ENCODE data around the gene CLHC1.
A peak's percentile ranks its signal among the peaks of the same experiment; 100 is the strongest.
"Not testable (repeated sequence)": the region's sequence is repeated elsewhere in the genome, so short reads cannot be mapped to it uniquely, and the experiment has no call there.

Gene CLHC1

DNA sequence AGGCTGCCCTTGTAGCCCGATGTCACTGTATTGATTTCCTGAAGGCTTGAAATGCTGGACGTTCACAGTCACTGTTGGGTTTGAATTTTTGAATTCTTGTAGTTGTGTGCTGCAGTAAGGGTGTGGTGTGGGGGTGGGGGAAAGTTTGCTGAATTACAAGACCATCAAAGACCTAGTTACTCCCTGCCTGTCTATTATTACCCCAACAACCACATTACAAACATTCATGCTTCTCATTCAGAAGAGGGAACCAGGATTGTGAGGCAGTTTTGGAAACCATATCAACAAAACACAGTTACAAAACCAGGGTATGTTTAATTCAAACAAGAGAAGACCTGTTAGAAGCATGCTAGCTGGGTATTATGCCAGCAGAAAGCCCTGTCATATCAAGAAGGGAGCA, 85.8 kb downstream of the CLHC1 start:
- H4K91ac ChIP-seq (ENCODE audit: low read depth, low read length), result no peak overlapping the region
- H3K79me2 ChIP-seq (ENCODE audit: control insufficient read depth, insufficient read depth, low read length, poor library complexity), result no peaks in the 10 kb centered on the region
- H3K27ac ChIP-seq (ENCODE audit: low read depth, low read length), result no peak overlapping the region
- H2AFZ ChIP-seq (ENCODE audit: insufficient read depth, low read length, poor library complexity), result no peak overlapping the region
- WGBS (ENCODE audit: extremely low coverage, insufficient coverage, insufficient read length), result no CpG with 5 or more reads among the region's 2 CpGs
- no peaks in the 10 kb centered on the region for H3K79me1 ChIP-seq (ENCODE audit: low read length)
- H3K4ac ChIP-seq (ENCODE audit: low read depth, low read length), result no peak overlapping the region
- peak in 1 of 2 donors; percentile 81 for DNase-seq
- no peak overlapping the region for H3K14ac ChIP-seq (ENCODE audit: low read length)
- no peaks in the 10 kb centered on the region for H3K36me3 ChIP-seq (ENCODE audit: control insufficient read depth in 1 of 2, insufficient read depth in 2 of 2, low read length in 2 of 2)
- H2BK5ac ChIP-seq (ENCODE audit: low read depth, low read length, poor library complexity), result no peak overlapping the region
- H3K4me3 ChIP-seq (ENCODE audit: low read depth, low read length), result no peak overlapping the region
- H3K4me2 ChIP-seq (ENCODE audit: low read length), result no peak overlapping the region
- H2BK12ac ChIP-seq (ENCODE audit: low read length), result no peak overlapping the region
- H3K9ac ChIP-seq (ENCODE audit: low read length), result no peak overlapping the region
- no peak overlapping the region for H4K12ac ChIP-seq (ENCODE audit: low read depth, low read length)
- no peaks in the 10 kb centered on the region for H3K9me3 ChIP-seq (ENCODE audit: insufficient read depth, low read depth, low read length)
- no peak overlapping the region for H2BK120ac ChIP-seq (ENCODE audit: insufficient read depth, low read length, poor library complexity)
- H2AK5ac ChIP-seq (ENCODE audit: low read length), result no peak overlapping the region
- H3K18ac ChIP-seq (ENCODE audit: low read length), result no peak overlapping the region
- H3K23ac ChIP-seq (ENCODE audit: low read length), result no peak overlapping the region
- H4K8ac ChIP-seq (ENCODE audit: low read depth, low read length), result no peak overlapping the region
- no peaks in the 10 kb centered on the region for H3K27me3 ChIP-seq (ENCODE audit: insufficient read depth, low read length)
- H3K4me1 ChIP-seq (ENCODE audit: control insufficient read depth in 1 of 2, insufficient read depth in 2 of 2, low read length in 2 of 2), result no peaks in the 10 kb centered on the region

- H2BK120ac ChIP-seq (ENCODE audit: insufficient read depth, low read length, poor library complexity), result peak overlapping the region; percentile 3
- no peaks in the 10 kb centered on the region for H3K27me3 ChIP-seq (ENCODE audit: insufficient read depth, low read length)
- peak; percentile 88 to 98 for DNase-seq
- no peak overlapping the region for H3K14ac ChIP-seq (ENCODE audit: low read length)
- H3K36me3 ChIP-seq (ENCODE audit: control insufficient read depth in 1 of 2, insufficient read depth in 2 of 2, low read length in 2 of 2), result no peaks in the 10 kb centered on the region
- no peaks in the 10 kb centered on the region for H3K79me1 ChIP-seq (ENCODE audit: low read length)
- no peaks in the 10 kb centered on the region for H3K79me2 ChIP-seq (ENCODE audit: control insufficient read depth, insufficient read depth, low read length, poor library complexity)
- WGBS (ENCODE audit: extremely low coverage, insufficient coverage, insufficient read length), result no CpG with 5 or more reads among the region's 12 CpGs
- H2BK5ac ChIP-seq (ENCODE audit: low read depth, low read length, poor library complexity), result no peak overlapping the region
- no peaks in the 10 kb centered on the region for H3K9me3 ChIP-seq (ENCODE audit: insufficient read depth, low read depth, low read length)
- H2BK12ac ChIP-seq (ENCODE audit: low read length), result no peak overlapping the region
- no peak overlapping the region for H2AFZ ChIP-seq (ENCODE audit: insufficient read depth, low read length, poor library complexity)
- H2AK5ac ChIP-seq (ENCODE audit: low read length), result no peak overlapping the region
- H4K91ac ChIP-seq (ENCODE audit: low read depth, low read length), result no peak overlapping the region
- H3K9ac ChIP-seq (ENCODE audit: low read length), result no peak overlapping the region
- no peak overlapping the region for H3K23ac ChIP-seq (ENCODE audit: low read length)
- H4K12ac ChIP-seq (ENCODE audit: low read depth, low read length), result no peak overlapping the region
- H3K4me1 ChIP-seq (ENCODE audit: control insufficient read depth in 1 of 2, insufficient read depth in 2 of 2, low read length in 2 of 2), result no peaks in the 10 kb centered on the region
- H3K27ac ChIP-seq (ENCODE audit: low read depth, low read length), result no peak overlapping the region
- no peak overlapping the region for H3K4ac ChIP-seq (ENCODE audit: low read depth, low read length)
- no peak overlapping the region for H3K4me3 ChIP-seq (ENCODE audit: low read depth, low read length)
- H3K18ac ChIP-seq (ENCODE audit: low read length), result no peak overlapping the region
- H4K8ac ChIP-seq (ENCODE audit: low read depth, low read length), result no peak overlapping the region
- H3K4me2 ChIP-seq (ENCODE audit: low read length), result no peak overlapping the region
Observed at GRCh38 chr2:55144922-55145820, 86.9 kb downstream of the CLHC1 start.

DNA sequence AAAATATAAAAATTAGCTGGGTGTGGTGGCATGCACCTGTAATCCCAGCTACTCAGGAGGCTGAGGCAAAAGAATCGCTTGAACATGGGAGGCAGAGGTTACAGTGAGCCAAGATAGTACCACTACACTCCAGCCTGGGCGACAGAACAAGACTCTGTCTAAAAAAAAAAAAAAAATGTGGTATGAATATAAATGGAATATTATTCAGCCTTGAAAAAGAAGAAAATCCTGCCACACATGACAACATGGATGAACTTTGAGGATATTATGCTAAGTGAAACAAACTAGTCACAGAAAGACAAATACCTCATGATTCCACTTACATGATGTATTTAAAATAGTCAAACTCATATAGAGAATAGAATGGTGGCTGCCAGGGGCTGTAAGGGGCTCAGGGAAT, 88.4 kb downstream of the CLHC1 start:
- H3K9ac ChIP-seq (ENCODE audit: low read length); H3K27ac ChIP-seq (ENCODE audit: low read depth, low read length); H3K18ac ChIP-seq (ENCODE audit: low read length); H2AFZ ChIP-seq (ENCODE audit: insufficient read depth, low read length, poor library complexity); H3K27me3 ChIP-seq (ENCODE audit: insufficient read depth, low read length); H3K4me3 ChIP-seq (ENCODE audit: low read depth, low read length); H4K8ac ChIP-seq (ENCODE audit: low read depth, low read length); H4K91ac ChIP-seq (ENCODE audit: low read depth, low read length); H3K4ac ChIP-seq (ENCODE audit: low read depth, low read length); H3K23ac ChIP-seq (ENCODE audit: low read length); H3K4me1 ChIP-seq (ENCODE audit: control insufficient read depth in 1 of 2, insufficient read depth in 2 of 2, low read length in 2 of 2); H4K12ac ChIP-seq (ENCODE audit: low read depth, low read length); H3K14ac ChIP-seq (ENCODE audit: low read length); H3K79me1 ChIP-seq (ENCODE audit: low read length); H2BK12ac ChIP-seq (ENCODE audit: low read length); H3K9me3 ChIP-seq (ENCODE audit: insufficient read depth, low read depth, low read length); H2AK5ac ChIP-seq (ENCODE audit: low read length); H2BK5ac ChIP-seq (ENCODE audit: low read depth, low read length, poor library complexity); H3K4me2 ChIP-seq (ENCODE audit: low read length); DNase-seq; H3K79me2 ChIP-seq (ENCODE audit: control insufficient read depth, insufficient read depth, low read length, poor library complexity); H2BK120ac ChIP-seq (ENCODE audit: insufficient read depth, low read length, poor library complexity); H3K36me3 ChIP-seq (ENCODE audit: control insufficient read depth in 1 of 2, insufficient read depth in 2 of 2, low read length in 2 of 2): not testable (repeated sequence)
- no CpG with 5 or more reads among the region's 2 CpGs for WGBS (ENCODE audit: extremely low coverage, insufficient coverage, insufficient read length)

GRCh38 chr2:55142518-55142917, 89.6 kb downstream of the CLHC1 start:
- no peak overlapping the region for H3K27ac ChIP-seq (ENCODE audit: low read depth, low read length)
- no peak overlapping the region for H3K14ac ChIP-seq (ENCODE audit: low read length)
- no peak overlapping the region for H2BK5ac ChIP-seq (ENCODE audit: low read depth, low read length, poor library complexity)
- no peak for DNase-seq
- H3K9ac ChIP-seq (ENCODE audit: low read length), result no peak overlapping the region
- no peak overlapping the region for H4K8ac ChIP-seq (ENCODE audit: low read depth, low read length)
- H2BK120ac ChIP-seq (ENCODE audit: insufficient read depth, low read length, poor library complexity), result no peak overlapping the region
- no CpG with 5 or more reads among the region's 2 CpGs for WGBS (ENCODE audit: extremely low coverage, insufficient coverage, insufficient read length)
- no peak overlapping the region for H3K23ac ChIP-seq (ENCODE audit: low read length)
- H4K91ac ChIP-seq (ENCODE audit: low read depth, low read length), result no peak overlapping the region
- H3K9me3 ChIP-seq (ENCODE audit: insufficient read depth, low read depth, low read length), result no peaks in the 10 kb centered on the region
- no peak overlapping the region for H3K4ac ChIP-seq (ENCODE audit: low read depth, low read length)
- no peak overlapping the region for H2AFZ ChIP-seq (ENCODE audit: insufficient read depth, low read length, poor library complexity)
- H3K4me2 ChIP-seq (ENCODE audit: low read length), result no peak overlapping the region
- no peak overlapping the region for H2BK12ac ChIP-seq (ENCODE audit: low read length)
- no peaks in the 10 kb centered on the region for H3K79me1 ChIP-seq (ENCODE audit: low read length)
- no peak overlapping the region for H4K12ac ChIP-seq (ENCODE audit: low read depth, low read length)
- H3K18ac ChIP-seq (ENCODE audit: low read length), result no peak overlapping the region
- H3K36me3 ChIP-seq (ENCODE audit: control insufficient read depth in 1 of 2, insufficient read depth in 2 of 2, low read length in 2 of 2), result no peaks in the 10 kb centered on the region
- H3K27me3 ChIP-seq (ENCODE audit: insufficient read depth, low read length), result no peaks in the 10 kb centered on the region
- peaks cover under 1 to 4% of the 10 kb centered on the region in 2 experiments for H3K4me1 ChIP-seq (ENCODE audit: control insufficient read depth in 1 of 2, insufficient read depth in 2 of 2, low read length in 2 of 2)
- H3K79me2 ChIP-seq (ENCODE audit: control insufficient read depth, insufficient read depth, low read length, poor library complexity), result no peaks in the 10 kb centered on the region
- no peak overlapping the region for H2AK5ac ChIP-seq (ENCODE audit: low read length)
- H3K4me3 ChIP-seq (ENCODE audit: low read depth, low read length), result no peak overlapping the region

Measured in trophoblast cell (in vitro differentiated cells and primary cell).